Thyroid gland (tissue), 4 donors: ENCODE results near the gene ARHGEF9.

Experiments used
- CTCF ChIP-seq, 6 experiments: fragments of 200-600 bp in 3 of 6; fragments of 450-650 bp in 3 of 6; sonication (generic) in 3 of 6; IDR thresholded peaks; one replicate each; pipeline ENCODE4 v1.5.1; 2016 to 2019; ENCODE audit warnings: antibody characterized with exemption in 6 of 6, mild to moderate bottlenecking in 2 of 6, inconsistent platforms in 1 of 6, moderate library complexity in 1 of 6
- POLR2A ChIP-seq, 2 donors: fragments of 450-650 bp; IDR thresholded peaks; one replicate each; pipeline ENCODE4 v1.6.1; 2017; ENCODE audit warnings: antibody characterized with exemption in 2 of 2, mild to moderate bottlenecking in 2 of 2, moderate library complexity in 1 of 2

GRCh38 chrX:63686878-63687714 lies 97.9 kb downstream of the ARHGEF9 start:
- TF ChIP-seq POLR2A (IDR thresholded peaks at IDR 0.05) (no peak), CTCF (IDR thresholded peaks at IDR 0.05) (peak in 4 of 6 experiments; percentile 36 to 61 (median 58))
